K562 (cell line): ENCODE measurements around the gene RPLP2. TPM values are rescaled to one million over a fixed set of nuclear protein-coding genes. Genes with fewer than 3 reads are reported as not detected.

ENCODE experiments used
- BACH1 ChIP-seq: fragments of 200-800 bp; sonication (Bioruptor generic); IDR thresholded peaks from 2 replicates; pipeline ENCODE4 v1.6.1; 2016; ENCODE audit warnings: missing genetic modification characterization, missing compliant biosample characterization
- BCL6 ChIP-seq: fragments of 250-450 bp; sonication (Bioruptor Pico); IDR thresholded peaks from 2 replicates; pipeline ENCODE4 v1.4.0; 2020
- CBX2 ChIP-seq: fragments of 200-600 bp; sonication (generic); IDR thresholded peaks from one replicate; pipeline ENCODE4 v1.6.1; 2012; ENCODE audit warnings: mild to moderate bottlenecking, low read length, inconsistent platforms; ENCODE audit not compliant: insufficient read depth, poor library complexity, severe bottlenecking
- CCAR2 ChIP-seq: fragments of 200-400 bp; formaldehyde crosslinking; IDR thresholded peaks from 2 replicates; pipeline ENCODE4 v1.6.1; 2017; ENCODE audit warnings: mild to moderate bottlenecking, low read depth, low read length
- CSDE1 ChIP-seq, 2 experiments: fragments of 450-650 bp; IDR thresholded peaks; 2 replicates each; pipeline ENCODE4 v1.6.1; 2016; ENCODE audit warnings: mild to moderate bottlenecking in 1 of 2
- CTCF ChIP-seq, 3 experiments: IDR thresholded peaks in 2 of 3; conservative IDR thresholded peaks in 1 of 3; 2 replicates each; pipeline ENCODE4 v1.5.1; 2011 to 2012; ENCODE audit warnings: low read length in 3 of 3, mild to moderate bottlenecking in 3 of 3, control low read depth in 2 of 3, improper control_type of control experiment in 1 of 3, inconsistent platforms in 1 of 3, low read depth in 1 of 3, mixed read lengths in 1 of 3, moderate library complexity in 1 of 3; ENCODE audit not compliant: insufficient read depth in 2 of 3
- FOXP1 ChIP-seq: sonication (generic); formaldehyde crosslinking; IDR thresholded peaks from 2 replicates; pipeline ENCODE4 v1.8.0; 2022; ENCODE audit warnings: mild to moderate bottlenecking, missing genetic modification reagents
- HOXB6 ChIP-seq: fragments of 250-450 bp; sonication (Bioruptor Pico); IDR thresholded peaks from 2 replicates; pipeline ENCODE4 v1.5.1; 2022; ENCODE audit warnings: mild to moderate bottlenecking, borderline replicate concordance
- KDM2B ChIP-seq: fragments of 250-450 bp; sonication (Bioruptor Pico); IDR thresholded peaks from 2 replicates; pipeline ENCODE4 v1.8.0; 2021; ENCODE audit warnings: mild to moderate bottlenecking, moderate library complexity
- MECOM ChIP-seq: fragments of 250-450 bp; sonication (Bioruptor Pico); IDR thresholded peaks from 2 replicates; pipeline ENCODE4 v1.8.0; 2022; ENCODE audit warnings: inconsistent platforms
- MEF2D ChIP-seq: conservative IDR thresholded peaks from 2 replicates; pipeline ENCODE4 v1.6.1; 2016; ENCODE audit warnings: low read depth, missing genetic modification characterization, missing compliant biosample characterization
- MYNN ChIP-seq, 2 experiments: sonication (generic); formaldehyde crosslinking in 1 of 2; IDR thresholded peaks; 2 replicates each; pipeline versions ENCODE4 v1.5.0 to v1.6.1; 2016 to 2020; ENCODE audit warnings: antibody characterized with exemption in 1 of 2, missing genetic modification reagents in 1 of 2
- NFE2L1 ChIP-seq: fragments of 450-650 bp; IDR thresholded peaks from 2 replicates; pipeline ENCODE4 v1.6.1; 2016; ENCODE audit warnings: missing genetic modification characterization, low read depth, mild to moderate bottlenecking, missing compliant biosample characterization, moderate library complexity, borderline replicate concordance
- NR2C2 ChIP-seq, 2 experiments: fragments of 200-800 bp in 1 of 2; sonication (Bioruptor generic) in 1 of 2; sonication (generic) in 1 of 2; formaldehyde crosslinking in 1 of 2; IDR thresholded peaks; 2 replicates each; pipeline versions ENCODE4 v1.6.1 to v1.8.0; 2016 to 2022; ENCODE audit warnings: mild to moderate bottlenecking in 1 of 2, missing compliant biosample characterization in 1 of 2, missing genetic modification characterization in 1 of 2, missing genetic modification reagents in 1 of 2
- SMARCC2 ChIP-seq: fragments of 450-650 bp; IDR thresholded peaks from 2 replicates; pipeline ENCODE4 v1.6.1; 2017; ENCODE audit warnings: antibody characterized with exemption, moderate library complexity, mild to moderate bottlenecking, low read depth
- SREBF1 ChIP-seq: fragments of 150-350 bp; IDR thresholded peaks from 2 replicates; pipeline ENCODE4 v1.6.1; 2014; ENCODE audit warnings: antibody characterized with exemption, low read depth, low read length, borderline replicate concordance
- YBX1 ChIP-seq: fragments of 450-650 bp; IDR thresholded peaks from 2 replicates; pipeline ENCODE4 v1.7.1; 2016; ENCODE audit warnings: mild to moderate bottlenecking
- ZFX ChIP-seq: sonication (generic); formaldehyde crosslinking; IDR thresholded peaks from 2 replicates; pipeline ENCODE4 v1.8.0; 2022; ENCODE audit warnings: mild to moderate bottlenecking, missing genetic modification reagents, moderate library complexity
- ZNF12 ChIP-seq: sonication (generic); formaldehyde crosslinking; IDR thresholded peaks from 2 replicates; pipeline ENCODE4 v1.4.0; 2020; ENCODE audit warnings: mild to moderate bottlenecking, missing genetic modification reagents
- ZNF134 ChIP-seq: fragments of 250-450 bp; sonication (Bioruptor Pico); conservative IDR thresholded peaks from 2 replicates; pipeline ENCODE4 v1.4.0; 2020
- ZNF253 ChIP-seq: fragments of 250-450 bp; sonication (Bioruptor Pico); conservative IDR thresholded peaks from 2 replicates; pipeline ENCODE4 v1.6.1; 2021; ENCODE audit warnings: mild to moderate bottlenecking
- ZNF347 ChIP-seq: fragments of 450-650 bp; formaldehyde crosslinking; IDR thresholded peaks from 2 replicates; pipeline ENCODE4 v1.4.0; 2020; ENCODE audit warnings: low read depth, mild to moderate bottlenecking, moderate library complexity
- ZNF354B ChIP-seq: fragments of 250-450 bp; sonication (Bioruptor Pico); IDR thresholded peaks from 2 replicates; pipeline ENCODE4 v1.4.0; 2020
- ZNF408 ChIP-seq: fragments of 250-450 bp; sonication (Bioruptor Pico); IDR thresholded peaks from 2 replicates; pipeline ENCODE4 v1.4.0; 2020; ENCODE audit warnings: low read depth, mild to moderate bottlenecking, moderate library complexity
- ZNF561 ChIP-seq: fragments of 450-650 bp; formaldehyde crosslinking; conservative IDR thresholded peaks from 2 replicates; pipeline ENCODE4 v1.4.0; 2020; ENCODE audit warnings: mild to moderate bottlenecking, moderate library complexity
- polyA plus RNA-seq, 8 experiments: library from polyadenylated mRNA; depleted of rRNA in 4 of 8; stranded (reverse) in 5 of 8; unstranded in 3 of 8; fragments of >200 nt; fragmentation: Nextera tagmentation in 2 of 8; fragmentation: Illumina TruSeq in 1 of 8; extraction: Ambion mirVana in 2 of 8; extraction: Trizol in 1 of 8; gene quantifications; 2 replicates each; pipeline versions ENCODE4 v1.2.1 to v1.2.3, GENCODE V29; 2011 to 2014; ENCODE audit warnings: inconsistent platforms in 1 of 8, missing spikeins in 1 of 8
- total RNA-seq, 7 experiments: library from RNA; depleted of rRNA in 6 of 7; stranded (reverse); fragments of >200 nt in 6 of 7; fragmentation: Illumina TruSeq in 2 of 7; extraction: Trizol in 2 of 7; gene quantifications; 2 replicates each; pipeline versions ENCODE4 v1.2.1 to v1.2.3, GENCODE V29; 2011 to 2021; ENCODE audit warnings: low replicate concordance in 1 of 7
- TF ChIP-seq, protein P1 (sequence below): fragments of 250-450 bp; sonication (Bioruptor Pico); IDR thresholded peaks from 2 replicates; pipeline ENCODE4 v1.9.0; 2021; ENCODE audit warnings: mild to moderate bottlenecking, inconsistent platforms

The RPLP2 gene
- total and polyA plus RNA-seq, 9 of the 15 experiments (the other 6 are each of a cell fraction or from before 2014, with no cell fraction given) = 528 to 3,807 (median 1,633) TPM

DNA sequence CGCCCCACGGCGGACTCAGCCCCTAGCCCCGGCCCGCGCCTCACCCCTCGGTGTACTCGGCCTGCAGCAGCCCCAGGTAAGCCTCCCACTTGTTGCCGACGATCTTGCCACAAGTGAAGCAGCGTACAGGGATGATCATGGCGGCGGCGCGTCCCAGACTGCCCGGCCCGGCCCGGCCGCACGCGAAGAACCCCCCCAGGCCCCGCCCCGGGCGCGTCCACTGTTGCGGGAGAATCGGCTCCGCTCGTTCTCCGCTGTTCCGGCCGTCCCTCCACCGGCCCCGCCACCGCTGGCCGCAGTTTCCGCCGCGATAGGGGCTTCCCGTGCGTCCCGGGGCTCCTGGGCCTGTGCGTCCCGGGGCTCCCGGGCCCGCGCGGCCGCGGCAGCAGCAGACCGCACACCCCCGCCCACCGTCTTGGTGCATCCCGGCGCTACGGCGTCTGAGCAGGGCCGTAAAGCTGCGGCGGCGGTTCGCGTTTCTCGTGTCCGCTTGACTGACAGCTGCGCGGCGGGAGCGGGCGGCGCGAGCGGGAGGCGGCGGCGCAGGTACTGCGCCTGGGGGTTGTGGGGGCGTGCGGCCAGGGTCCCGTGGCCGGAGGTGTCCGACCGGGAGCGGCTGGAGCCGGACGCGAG lies 32.7 kb downstream of the RPLP2 start, which contains the start of the genes POLR2L and TSPAN4 (continued):
- TF ChIP-seq NFE2L1 (tag) = no peak
- TF ChIP-seq CSDE1 (IDR thresholded peaks at IDR 0.05) = no peak
- no peak for TF ChIP-seq BACH1 (tag)
- no peak for TF ChIP-seq BCL6
- TF ChIP-seq ZNF134 (CRISPR knock-in tag) = no peak
- TF ChIP-seq SREBF1 = 0 out of 2 replicates have a peak, but pooled peaks have one; percentile 58
- TF ChIP-seq, protein P1, sequence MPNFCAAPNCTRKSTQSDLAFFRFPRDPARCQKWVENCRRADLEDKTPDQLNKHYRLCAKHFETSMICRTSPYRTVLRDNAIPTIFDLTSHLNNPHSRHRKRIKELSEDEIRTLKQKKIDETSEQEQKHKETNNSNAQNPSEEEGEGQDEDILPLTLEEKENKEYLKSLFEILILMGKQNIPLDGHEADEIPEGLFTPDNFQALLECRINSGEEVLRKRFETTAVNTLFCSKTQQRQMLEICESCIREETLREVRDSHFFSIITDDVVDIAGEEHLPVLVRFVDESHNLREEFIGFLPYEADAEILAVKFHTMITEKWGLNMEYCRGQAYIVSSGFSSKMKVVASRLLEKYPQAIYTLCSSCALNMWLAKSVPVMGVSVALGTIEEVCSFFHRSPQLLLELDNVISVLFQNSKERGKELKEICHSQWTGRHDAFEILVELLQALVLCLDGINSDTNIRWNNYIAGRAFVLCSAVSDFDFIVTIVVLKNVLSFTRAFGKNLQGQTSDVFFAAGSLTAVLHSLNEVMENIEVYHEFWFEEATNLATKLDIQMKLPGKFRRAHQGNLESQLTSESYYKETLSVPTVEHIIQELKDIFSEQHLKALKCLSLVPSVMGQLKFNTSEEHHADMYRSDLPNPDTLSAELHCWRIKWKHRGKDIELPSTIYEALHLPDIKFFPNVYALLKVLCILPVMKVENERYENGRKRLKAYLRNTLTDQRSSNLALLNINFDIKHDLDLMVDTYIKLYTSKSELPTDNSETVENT = peak; percentile 48; the same call in 1 of the 2 replicates
- TF ChIP-seq YBX1 = no peak
- no peak for TF ChIP-seq ZNF12 (CRISPR knock-in tag)
- TF ChIP-seq SMARCC2 = no peak
- no peak for TF ChIP-seq KDM2B (CRISPR knock-in tag)
- 0 out of 6 replicates have a peak, but pooled peaks of 1 of the 3 experiments have one; percentile 14 for TF ChIP-seq CTCF (IDR thresholded peaks at IDR 0.05 in 2 of 3, conservative IDR thresholded peaks at IDR 0.05 in 1 of 3; ENCODE audit: insufficient read depth in 2 of 3, low read depth in 1 of 3, low read length in 3 of 3)
- no peak for TF ChIP-seq ZNF408 (CRISPR knock-in tag)
- no peak for TF ChIP-seq MYNN (IDR thresholded peaks at IDR 0.05)
- no peak for TF ChIP-seq MYNN (CRISPR knock-in tag; IDR thresholded peaks at IDR 0.05)
- TF ChIP-seq ZNF354B (CRISPR knock-in tag) = no peak
- TF ChIP-seq MEF2D = no peak
- no peak for TF ChIP-seq FOXP1 (CRISPR knock-in tag)
- TF ChIP-seq ZNF561 (CRISPR knock-in tag) = no peak
- TF ChIP-seq NR2C2 (CRISPR knock-in tag; IDR thresholded peaks at IDR 0.05) = peak; percentile 40
- TF ChIP-seq NR2C2 (tag; IDR thresholded peaks at IDR 0.05) = no peak; the same call in 1 of the 2 replicates
- TF ChIP-seq CBX2 = no peak
- TF ChIP-seq ZNF253 = no peak
- no peak for TF ChIP-seq MECOM
- TF ChIP-seq HOXB6 = no peak
- no peak for TF ChIP-seq ZNF347 (CRISPR knock-in tag)
- no peak for TF ChIP-seq CCAR2
- TF ChIP-seq ZFX (CRISPR knock-in tag) = peak; percentile 73
